ENCODE data around the gene NFATC3. TPM values are rescaled to one million over a fixed set of nuclear protein-coding genes. Genes with fewer than 3 reads are reported as not detected.
A peak's percentile ranks its signal among the peaks of the same experiment; 100 is the strongest.

The NFATC3 gene
- total RNA-seq, 2 experiments from 2014 or later: 68.4 to 81.2 TPM

DNA sequence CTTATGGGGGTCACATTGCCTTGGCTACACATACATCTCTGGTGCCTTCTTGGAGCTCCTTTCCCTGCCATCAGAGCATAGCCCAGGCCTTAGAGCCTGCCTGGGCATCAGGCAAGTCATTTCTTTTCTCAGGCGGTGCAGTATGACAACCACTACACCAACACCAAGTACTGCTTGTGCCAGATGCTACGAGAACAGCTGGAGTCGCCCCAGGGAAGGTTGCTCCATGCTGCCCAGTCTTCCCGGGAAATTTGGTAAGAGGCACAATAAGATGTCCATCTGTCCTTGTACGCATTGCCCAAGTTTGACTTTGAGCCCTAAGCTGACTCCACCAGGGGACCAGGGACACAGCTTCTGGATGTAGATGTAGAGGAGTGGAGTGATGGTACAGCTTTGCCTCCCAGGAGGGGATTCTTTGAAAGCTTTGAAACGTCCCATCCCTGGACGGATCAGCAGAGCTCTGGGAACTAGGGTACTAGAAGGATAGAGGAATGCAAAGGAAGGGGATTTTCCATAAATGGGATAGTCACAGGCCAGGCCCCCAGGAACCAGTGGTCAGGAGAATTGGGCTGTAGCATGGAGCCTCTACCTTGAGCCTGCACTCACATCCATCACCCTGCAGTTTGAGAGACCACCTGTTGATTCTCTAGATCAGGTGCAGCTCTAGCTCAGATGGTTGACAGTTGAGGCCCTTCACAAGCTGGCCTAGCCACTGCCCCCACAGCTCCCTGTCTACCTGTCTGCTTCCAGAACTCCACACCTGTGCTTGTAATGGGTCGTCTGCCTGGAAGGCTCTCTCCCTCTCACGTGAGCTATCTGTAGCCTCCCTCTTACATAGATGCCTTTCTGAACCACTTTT is 11.0 kb upstream of the NFATC3 start:
- no peak overlapping the region for H3K4me3 Mint-ChIP-seq
- DNase-seq: no peak
- POLR2A ChIA-PET: interaction anchor here (0.7 kb wide), 1 partner anchor 12 kb away, joined by 3 read pairs; no protein-coding TSS in a partner anchor
- no peak for ATAC-seq
- CTCF ChIA-PET: interaction anchor here (0.7 to 3.1 kb wide), 8 partner anchors 9 to 190 kb away, joined by 3 to 15 read pairs (median 4); no protein-coding TSS in a partner anchor
- peaks cover 77% of the 10 kb centered on the region for H3K36me3 Mint-ChIP-seq (ENCODE audit: low read depth)
- no peaks in the 10 kb centered on the region for H3K27me3 Mint-ChIP-seq
- H3K9me3 Mint-ChIP-seq (ENCODE audit: low read depth): no peaks in the 10 kb centered on the region
- peaks cover 80% of the 10 kb centered on the region for H3K4me1 Mint-ChIP-seq
- H3K27ac Mint-ChIP-seq: peak overlapping the region; percentile 81
- intact Hi-C loops (cut with DNase I, micrococcal nuclease): no loop called here

DNA sequence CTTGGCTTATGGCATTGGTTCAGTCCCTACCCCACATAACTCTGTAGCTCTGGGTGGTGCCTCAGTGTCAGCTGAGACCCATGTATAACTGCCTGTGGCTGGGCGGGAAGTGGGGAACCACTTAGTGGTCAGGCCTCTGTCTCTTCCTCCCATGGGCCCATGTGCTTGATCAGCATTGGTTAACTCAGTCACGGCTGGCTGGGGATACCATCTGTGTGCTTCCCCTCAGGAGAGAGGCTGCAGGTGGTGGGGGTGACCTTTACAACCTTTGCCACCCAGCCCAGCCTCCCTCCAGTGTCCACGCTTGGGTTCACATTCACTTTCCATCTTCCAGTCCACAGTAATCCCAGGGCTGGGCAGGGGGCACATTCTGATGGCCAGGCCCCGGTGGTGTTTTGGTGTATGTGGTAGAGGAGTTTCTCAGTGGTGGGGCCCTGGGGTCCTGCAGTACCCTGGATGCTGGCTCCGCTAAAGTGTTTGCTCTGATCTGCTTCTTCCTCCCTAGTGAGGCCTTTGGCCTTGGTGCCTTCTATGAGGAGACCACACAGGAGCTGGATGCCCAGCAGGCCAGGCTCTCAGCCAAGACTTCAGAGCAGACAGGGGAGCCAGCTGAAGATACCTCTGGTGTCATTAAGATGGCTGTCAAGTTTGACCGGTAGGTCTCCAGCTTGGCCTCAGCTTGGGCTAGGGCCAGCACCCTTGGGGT is 10.2 kb upstream of the NFATC3 start:
- DNase-seq (peak; percentile 69), ATAC-seq (peak; percentile 42)
- Mint-ChIP-seq H3K9me3 (ENCODE audit: low read depth) (no peaks in the 10 kb centered on the region), H3K27me3 (no peaks in the 10 kb centered on the region), H3K4me1 (peaks cover 80% of the 10 kb centered on the region), H3K27ac (peak overlapping the region; percentile 81), H3K4me3 (no peak overlapping the region), H3K36me3 (ENCODE audit: low read depth) (peaks cover 73% of the 10 kb centered on the region)
- intact Hi-C loops (cut with DNase I, micrococcal nuclease): no loop called here
- ChIA-PET POLR2A (interaction anchor here (0.6 to 1.6 kb wide), 3 partner anchors 10 to 151 kb away, joined by 3 to 6 read pairs (median 3); partner anchors contain the start of gene NFATC3), CTCF (interaction anchor here (0.6 to 3.1 kb wide), 9 partner anchors 9 to 259 kb away, joined by 3 to 15 read pairs (median 4); no protein-coding TSS in a partner anchor)

DNA sequence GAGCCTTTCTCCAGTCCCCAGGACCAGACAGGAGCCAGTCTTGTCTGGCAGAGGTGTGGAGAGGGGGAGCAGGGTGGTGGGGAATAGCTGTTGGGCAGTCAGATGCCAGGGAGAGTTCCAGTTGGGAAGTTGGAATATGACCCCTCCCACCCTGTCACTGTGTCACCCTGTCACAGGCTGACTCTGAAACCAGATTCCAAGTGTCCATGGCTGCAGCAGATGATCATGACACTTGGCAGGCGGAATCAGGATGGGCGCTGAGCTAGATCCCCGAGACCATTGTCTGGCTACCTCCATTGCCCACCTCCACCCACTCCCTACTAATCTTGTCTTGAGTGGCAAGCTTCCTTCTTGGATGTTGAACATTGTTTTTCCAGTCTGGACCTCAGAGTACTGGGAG is 9.2 kb upstream of the NFATC3 start:
- ATAC-seq: no peak
- Mint-ChIP-seq H3K4me1 (peaks cover 79% of the 10 kb centered on the region), H3K4me3 (no peak overlapping the region), H3K36me3 (ENCODE audit: low read depth) (peaks cover 65% of the 10 kb centered on the region), H3K27ac (peak overlapping the region; percentile 29), H3K9me3 (ENCODE audit: low read depth) (no peaks in the 10 kb centered on the region), H3K27me3 (no peaks in the 10 kb centered on the region)
- ChIA-PET CTCF (interaction anchor here (0.6 to 3.1 kb wide), 8 partner anchors 8 to 588 kb away, joined by 3 to 15 read pairs (median 4); no protein-coding TSS in a partner anchor), POLR2A (interaction anchor here (0.6 to 1.6 kb wide), 2 partner anchors 9 to 150 kb away, joined by 3 to 6 read pairs; partner anchors contain the start of gene NFATC3)
- no peak for DNase-seq
- intact Hi-C loops (cut with DNase I, micrococcal nuclease): no loop called here

DNA sequence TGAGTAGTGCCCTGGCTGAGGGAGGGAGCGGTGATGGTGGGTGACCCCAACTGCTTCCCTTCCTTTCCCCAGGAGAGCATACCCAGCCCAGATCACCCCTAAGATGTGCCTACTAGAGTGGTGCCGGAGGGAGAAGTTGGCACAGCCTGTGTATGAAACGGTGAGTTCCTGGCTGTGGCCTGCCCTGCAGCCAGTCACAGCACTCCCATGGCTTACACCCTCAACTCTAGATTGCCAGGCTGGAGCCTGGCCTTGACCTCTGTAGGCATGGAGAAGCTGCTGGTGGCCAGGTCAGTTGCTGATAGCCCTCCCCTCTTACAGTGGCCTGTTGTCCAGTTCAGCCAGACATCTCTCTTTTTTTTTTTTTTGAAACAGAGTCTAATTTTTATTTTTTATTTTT is 8.6 kb upstream of the NFATC3 start:
- Mint-ChIP-seq H3K4me3 (no peak overlapping the region), H3K27ac (peak overlapping the region; percentile 29), H3K9me3 (ENCODE audit: low read depth) (no peaks in the 10 kb centered on the region), H3K27me3 (no peaks in the 10 kb centered on the region), H3K4me1 (peaks cover 80% of the 10 kb centered on the region), H3K36me3 (ENCODE audit: low read depth) (peaks cover 62% of the 10 kb centered on the region)
- ChIA-PET POLR2A (no interaction called here), CTCF (interaction anchor here (0.6 to 3.1 kb wide), 5 partner anchors 8 to 589 kb away, joined by 3 to 15 read pairs (median 4); no protein-coding TSS in a partner anchor)
- ATAC-seq (no peak), DNase-seq (no peak)
- intact Hi-C loops (cut with DNase I, micrococcal nuclease): no loop called here

GRCh38 chr16:68077866-68078700 is 7.1 kb upstream of the NFATC3 start:
- H3K27me3 Mint-ChIP-seq: no peaks in the 10 kb centered on the region
- intact Hi-C loops (cut with DNase I, micrococcal nuclease): no loop called here
- ATAC-seq (no peak), DNase-seq (no peak)
- peak overlapping the region; percentile 96 for H3K27ac Mint-ChIP-seq
- POLR2A ChIA-PET: interaction anchor here (0.6 kb wide), 1 partner anchor 31 kb away, joined by 3 read pairs; no protein-coding TSS in a partner anchor
- H3K4me3 Mint-ChIP-seq: no peak overlapping the region
- peaks cover 50% of the 10 kb centered on the region for H3K36me3 Mint-ChIP-seq (ENCODE audit: low read depth)
- H3K4me1 Mint-ChIP-seq: peaks cover 82% of the 10 kb centered on the region
- CTCF ChIA-PET: interaction anchor here (0.7 kb wide), 1 partner anchor 48 kb away, joined by 3 read pairs; no protein-coding TSS in a partner anchor
- no peaks in the 10 kb centered on the region for H3K9me3 Mint-ChIP-seq (ENCODE audit: low read depth)

- Mint-ChIP-seq H3K27me3 (no peaks in the 10 kb centered on the region), H3K4me3 (no peak overlapping the region), H3K9me3 (ENCODE audit: low read depth) (no peaks in the 10 kb centered on the region), H3K36me3 (ENCODE audit: low read depth) (peaks cover 46% of the 10 kb centered on the region), H3K4me1 (peaks cover 88% of the 10 kb centered on the region), H3K27ac (peak overlapping the region; percentile 96)
- CTCF ChIA-PET: interaction anchor here (0.7 to 1.9 kb wide), 3 partner anchors 14 to 49 kb away, joined by 3 to 11 read pairs (median 8); no protein-coding TSS in a partner anchor
- DNase-seq (no peak), ATAC-seq (no peak)
- POLR2A ChIA-PET: interaction anchor here (0.9 kb wide), 1 partner anchor 158 kb away, joined by 3 read pairs; no protein-coding TSS in a partner anchor
- intact Hi-C loops (cut with DNase I, micrococcal nuclease): no loop called here
Observed at GRCh38 chr16:68078701-68079375, 6.3 kb upstream of the NFATC3 start.

GRCh38 chr16:68079376-68079625 is 5.9 kb upstream of the NFATC3 start:
- peak overlapping the region; percentile 51 for H3K4me3 Mint-ChIP-seq
- no peak for DNase-seq
- POLR2A ChIA-PET: interaction anchor here (0.9 kb wide), 1 partner anchor 157 kb away, joined by 3 read pairs; no protein-coding TSS in a partner anchor
- CTCF ChIA-PET: interaction anchor here (1.8 to 1.9 kb wide), 2 partner anchors 14 kb away, joined by 8 to 11 read pairs; no protein-coding TSS in a partner anchor
- H3K4me1 Mint-ChIP-seq: peaks cover 88% of the 10 kb centered on the region
- no peaks in the 10 kb centered on the region for H3K27me3 Mint-ChIP-seq
- H3K9me3 Mint-ChIP-seq (ENCODE audit: low read depth): no peaks in the 10 kb centered on the region
- H3K36me3 Mint-ChIP-seq (ENCODE audit: low read depth): peaks cover 42% of the 10 kb centered on the region
- intact Hi-C loops (cut with DNase I, micrococcal nuclease): no loop called here
- no peak for ATAC-seq
- peak overlapping the region; percentile 96 for H3K27ac Mint-ChIP-seq

DNA sequence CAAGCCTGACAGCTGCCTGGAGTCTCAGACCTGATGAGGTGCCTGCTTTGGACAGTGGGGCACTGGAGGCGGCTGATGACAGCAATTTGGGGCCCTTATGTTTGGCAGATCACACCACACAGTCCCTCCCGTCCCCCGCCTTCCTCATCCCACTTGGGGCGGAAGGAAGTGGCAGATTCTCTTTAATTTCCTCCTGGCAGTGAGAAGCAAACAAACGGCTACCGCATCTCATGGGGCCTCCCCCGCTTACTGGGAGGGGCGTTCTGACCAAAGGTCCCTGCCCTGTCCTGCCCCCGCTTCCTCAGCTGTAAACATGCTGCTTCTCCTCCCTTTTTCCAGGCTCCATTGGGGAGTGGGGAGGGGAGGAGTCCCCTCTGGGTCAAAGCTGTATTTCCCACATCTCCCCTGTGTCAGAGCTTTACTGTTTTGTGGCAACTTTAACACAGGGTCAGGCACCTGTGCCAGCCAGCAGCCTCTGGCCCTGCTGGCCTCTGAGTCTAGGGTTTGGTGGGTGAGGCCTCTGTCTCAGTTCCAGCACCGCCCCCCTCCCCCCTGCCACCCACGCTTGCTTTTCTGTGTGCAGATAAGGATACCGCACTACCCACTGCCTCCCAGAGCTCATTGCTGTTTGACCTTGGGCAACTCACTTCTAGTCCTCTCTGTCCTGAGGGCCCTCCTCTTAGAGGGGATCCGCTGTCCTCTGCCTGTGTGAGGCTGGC is 5.4 kb upstream of the NFATC3 start:
- H3K4me3 Mint-ChIP-seq: peak overlapping the region; percentile 51
- H3K27me3 Mint-ChIP-seq: no peaks in the 10 kb centered on the region
- POLR2A ChIA-PET: interaction anchor here (0.8 to 0.9 kb wide), 2 partner anchors 14 to 157 kb away, joined by 3 to 5 read pairs; no protein-coding TSS in a partner anchor
- intact Hi-C loops (cut with DNase I, micrococcal nuclease): loop anchor here in 1 of 2 experiments (10.0 kb wide), 2 partner anchors 895 to 1485 kb away; partner anchors contain the start of genes MATCAP1 and NFAT5
- H3K36me3 Mint-ChIP-seq (ENCODE audit: low read depth): peaks cover 37% of the 10 kb centered on the region
- peak overlapping the region; percentile 96 for H3K27ac Mint-ChIP-seq
- peaks cover 84% of the 10 kb centered on the region for H3K4me1 Mint-ChIP-seq
- DNase-seq: peak; percentile 85
- ATAC-seq: peak; percentile 34
- H3K9me3 Mint-ChIP-seq (ENCODE audit: low read depth): no peaks in the 10 kb centered on the region
- CTCF ChIA-PET: interaction anchor here (1.8 to 1.9 kb wide), 2 partner anchors 14 to 15 kb away, joined by 8 to 11 read pairs; no protein-coding TSS in a partner anchor

- intact Hi-C loops (cut with DNase I, micrococcal nuclease): loop anchor here in 1 of 2 experiments (10.0 kb wide), 2 partner anchors 897 to 1483 kb away; partner anchors contain the start of genes MATCAP1 and NFAT5
- no peaks in the 10 kb centered on the region for H3K9me3 Mint-ChIP-seq (ENCODE audit: low read depth)
- DNase-seq: peak; percentile 66
- H3K4me1 Mint-ChIP-seq: peaks cover 70% of the 10 kb centered on the region
- no peaks in the 10 kb centered on the region for H3K27me3 Mint-ChIP-seq
- H3K36me3 Mint-ChIP-seq (ENCODE audit: low read depth): peaks cover 27% of the 10 kb centered on the region
- ChIA-PET CTCF (interaction anchor here (0.6 to 3.5 kb wide), 4 partner anchors 12 to 440 kb away, joined by 3 to 31 read pairs (median 4); no protein-coding TSS in a partner anchor), POLR2A (no interaction called here)
- ATAC-seq: peak; percentile 20
- peak overlapping the region; percentile 94 for H3K27ac Mint-ChIP-seq
- peak overlapping the region; percentile 7 for H3K4me3 Mint-ChIP-seq
Observed at GRCh38 chr16:68081861-68082628, 3.1 kb upstream of the NFATC3 start.

Measured in activated CD4-positive, alpha-beta T cell treated with anti-CD3 and anti-CD28 coated beads for 36 hours (primary cell).